Keratinocyte (primary cell): Measurements from ENCODE around the gene PGS1. TPM values are rescaled to one million over a fixed set of nuclear protein-coding genes. Genes with fewer than 3 reads are reported as not detected.

Experiments used
- DNase-seq: peaks from one replicate; pipeline ENCODE4 v3.0.0-alpha.2; 2011; ENCODE audit warnings: low read depth, missing footprints, low spot score
- FAIRE-seq: peaks from 2 replicates; lab custom pipeline; 2011; peaks lifted over from hg19 to GRCh38; lab: Jason Lieb, UNC
- H2AFZ ChIP-seq: 2 replicates; pipeline ENCODE4 v1.6.0; 2012; ENCODE audit warnings: low read length, control low read depth, inconsistent platforms; ENCODE audit not compliant: control insufficient read depth
- H3K27ac ChIP-seq: 2 replicates; pipeline ENCODE4 v1.5.1; 2011; ENCODE audit warnings: low read length; ENCODE audit not compliant: control insufficient read depth, insufficient read depth
- H3K27me3 ChIP-seq: 3 replicates; pipeline ENCODE4 v1.6.0; 2011; ENCODE audit warnings: low read length; ENCODE audit not compliant: control insufficient read depth, insufficient read depth; ENCODE audit errors: extremely low read depth
- H3K36me3 ChIP-seq, 2 experiments: 2 replicates in 1 of 2; 3 replicates in 1 of 2; pipeline ENCODE4 v1.5.1; 2011; ENCODE audit warnings: low read length in 2 of 2, mild to moderate bottlenecking in 1 of 2; ENCODE audit not compliant: control insufficient read depth in 2 of 2, insufficient read depth in 2 of 2; ENCODE audit errors: extremely low read depth in 1 of 2
- H3K4me1 ChIP-seq: 3 replicates; pipeline ENCODE4 v1.5.1; 2011; ENCODE audit warnings: low read length; ENCODE audit not compliant: control insufficient read depth, insufficient read depth; ENCODE audit errors: extremely low read depth
- H3K4me2 ChIP-seq: 3 replicates; pipeline ENCODE4 v1.6.0; 2011; ENCODE audit warnings: low read depth, low read length; ENCODE audit not compliant: control insufficient read depth, insufficient read depth; ENCODE audit errors: extremely low read depth
- H3K4me3 ChIP-seq, 3 experiments: fragments of 200-600 bp in 1 of 3; sonication (generic) in 1 of 3; 2 replicates in 2 of 3; 3 replicates in 1 of 3; pipeline ENCODE4 v1.5.1; 2011 to 2016; ENCODE audit warnings: low read length in 3 of 3, mild to moderate bottlenecking in 3 of 3, control low read depth in 2 of 3, inconsistent platforms in 1 of 3, low read depth in 1 of 3, mixed read lengths in 1 of 3, mixed run types in 1 of 3, moderate library complexity in 1 of 3; ENCODE audit not compliant: control insufficient read depth in 2 of 3, insufficient read depth in 2 of 3; ENCODE audit errors: extremely low read depth in 1 of 3
- H3K79me2 ChIP-seq: 2 replicates; pipeline ENCODE4 v1.6.0; 2012; ENCODE audit warnings: low read length; ENCODE audit not compliant: control insufficient read depth, insufficient read depth
- H3K9ac ChIP-seq: 3 replicates; pipeline ENCODE4 v1.6.0; 2011; ENCODE audit warnings: low read length; ENCODE audit not compliant: control insufficient read depth, insufficient read depth; ENCODE audit errors: extremely low read depth
- H3K9me1 ChIP-seq: 3 replicates; pipeline ENCODE4 v1.6.0; 2011; ENCODE audit warnings: low read length; ENCODE audit not compliant: control insufficient read depth, insufficient read depth; ENCODE audit errors: extremely low read depth
- H3K9me3 ChIP-seq: 2 replicates; pipeline ENCODE4 v1.5.1; 2012; ENCODE audit warnings: low read depth, low read length; ENCODE audit not compliant: control insufficient read depth
- H4K20me1 ChIP-seq: 3 replicates; pipeline ENCODE4 v1.6.0; 2011; ENCODE audit warnings: low read length; ENCODE audit not compliant: control insufficient read depth, insufficient read depth; ENCODE audit errors: extremely low read depth
- CTCF ChIP-seq, 3 experiments: IDR thresholded peaks in 1 of 3; conservative IDR thresholded peaks in 1 of 3; optimal IDR thresholded peaks in 1 of 3; 2 replicates in 2 of 3; 3 replicates in 1 of 3; pipeline versions ENCODE3 to v1.5.1; 2011; ENCODE audit warnings: low read length in 3 of 3, mild to moderate bottlenecking in 3 of 3, moderate library complexity in 2 of 3, control low read depth in 1 of 3, inconsistent platforms in 1 of 3; ENCODE audit not compliant: insufficient read depth in 2 of 3; ENCODE audit errors: extremely low read depth in 1 of 3
- EZH2 ChIP-seq: IDR thresholded peaks from one replicate; pipeline ENCODE4 v1.6.1; 2012; ENCODE audit warnings: inconsistent platforms, mild to moderate bottlenecking, low read length, moderate library complexity
- dilution Hi-C: fragments of 300-500 bp; cut with MboI; formaldehyde crosslinking; loops from one replicate; pipeline ENCODE4 v1.7.0; 2020; ENCODE audit warnings: low sequenced_read_pairs; ENCODE audit not compliant: extremely low pct_ligation_motif_present
- polyA plus RNA-seq, 5 experiments: library from polyadenylated mRNA; depleted of rRNA in 3 of 5; stranded (reverse) in 3 of 5; stranded (forward) in 1 of 5; unstranded in 1 of 5; fragments of >200 nt; gene quantifications; 1 replicate in 1 of 5; 2 replicates in 3 of 5; 3 replicates in 1 of 5; pipeline versions ENCODE4 v1.2.1 to v1.2.3, GENCODE V29; 2011 to 2012; ENCODE audit warnings: missing spikeins in 2 of 5, low read depth in 1 of 5, low replicate concordance in 1 of 5

The PGS1 gene
- polyA plus RNA-seq, 1 donor (not counting 4 experiments of a cell fraction or from before 2014, with no cell fraction given) = 19.6 TPM

- TF ChIP-seq CTCF (optimal IDR thresholded peaks at IDR 0.05 in 1 of 3, IDR thresholded peaks at IDR 0.05 in 1 of 3, conservative IDR thresholded peaks at IDR 0.05 in 1 of 3; ENCODE audit: extremely low read depth in 1 of 3, insufficient read depth in 2 of 3, low read length in 3 of 3) = no peak
- no peak for TF ChIP-seq EZH2
- peaks cover 11% of the 10 kb centered on the region for H3K27me3 ChIP-seq
- H3K9me3 ChIP-seq = no peaks in the 10 kb centered on the region
- H3K4me3 ChIP-seq = no peak overlapping the region
- peaks cover 2% of the 10 kb centered on the region for H4K20me1 ChIP-seq
- H3K9ac ChIP-seq = no peak overlapping the region
- no peak overlapping the region for H2AFZ ChIP-seq
- DNase-seq = no peak
- no peak overlapping the region for H3K4me2 ChIP-seq
- H3K27ac ChIP-seq = no peak overlapping the region
- no peaks in the 10 kb centered on the region for H3K36me3 ChIP-seq
- H3K79me2 ChIP-seq = no peaks in the 10 kb centered on the region
- no peak for FAIRE-seq
- dilution Hi-C loops = no loop called here
- H3K4me1 ChIP-seq = no peaks in the 10 kb centered on the region
- no peaks in the 10 kb centered on the region for H3K9me1 ChIP-seq
Observed at GRCh38 chr17:78437508-78438169, 59.2 kb downstream of the PGS1 start.

GRCh38 chr17:78438271-78438691 lies 59.8 kb downstream of the PGS1 start:
- Histone ChIP-seq H3K9me3 (no peaks in the 10 kb centered on the region), H3K4me1 (no peaks in the 10 kb centered on the region), H3K9ac (no peak overlapping the region), H3K79me2 (no peaks in the 10 kb centered on the region), H4K20me1 (peaks cover 2% of the 10 kb centered on the region), H3K27me3 (peaks cover 11% of the 10 kb centered on the region), H3K9me1 (no peaks in the 10 kb centered on the region), H2AFZ (no peak overlapping the region), H3K36me3 (no peaks in the 10 kb centered on the region), H3K4me3 (no peak overlapping the region), H3K4me2 (no peak overlapping the region), H3K27ac (no peak overlapping the region)
- dilution Hi-C loops = no loop called here
- FAIRE-seq = no peak
- TF ChIP-seq EZH2 (no peak), CTCF (optimal IDR thresholded peaks at IDR 0.05 in 1 of 3, IDR thresholded peaks at IDR 0.05 in 1 of 3, conservative IDR thresholded peaks at IDR 0.05 in 1 of 3; ENCODE audit: extremely low read depth in 1 of 3, insufficient read depth in 2 of 3, low read length in 3 of 3) (no peak)
- no peak for DNase-seq
